Left renal pelvis (tissue), 4 donors: Measurements from ENCODE around the gene ERCC1. TPM values are rescaled to one million over a fixed set of nuclear protein-coding genes. Genes with fewer than 3 reads are reported as not detected.
A peak's percentile ranks its signal among the peaks of the same experiment; 100 is the strongest.

Experiments
- DNase-seq, 4 donors: peaks; one replicate each; pipeline ENCODE4 v3.0.0-alpha.2; 2013; ENCODE audit warnings: low read depth in 4 of 4, low spot score in 3 of 4
- polyA plus RNA-seq, 4 donors: library from polyadenylated mRNA; unstranded; fragments of 120-200 nt; gene quantifications; one replicate each; pipeline ENCODE4 v1.2.1, GENCODE V29; 2013; ENCODE audit not compliant: insufficient read length in 4 of 4

ERCC1 gene
- polyA plus RNA-seq = 10 to 100 TPM; 70.0 to 92.5 (median 79.3) TPM

DNA sequence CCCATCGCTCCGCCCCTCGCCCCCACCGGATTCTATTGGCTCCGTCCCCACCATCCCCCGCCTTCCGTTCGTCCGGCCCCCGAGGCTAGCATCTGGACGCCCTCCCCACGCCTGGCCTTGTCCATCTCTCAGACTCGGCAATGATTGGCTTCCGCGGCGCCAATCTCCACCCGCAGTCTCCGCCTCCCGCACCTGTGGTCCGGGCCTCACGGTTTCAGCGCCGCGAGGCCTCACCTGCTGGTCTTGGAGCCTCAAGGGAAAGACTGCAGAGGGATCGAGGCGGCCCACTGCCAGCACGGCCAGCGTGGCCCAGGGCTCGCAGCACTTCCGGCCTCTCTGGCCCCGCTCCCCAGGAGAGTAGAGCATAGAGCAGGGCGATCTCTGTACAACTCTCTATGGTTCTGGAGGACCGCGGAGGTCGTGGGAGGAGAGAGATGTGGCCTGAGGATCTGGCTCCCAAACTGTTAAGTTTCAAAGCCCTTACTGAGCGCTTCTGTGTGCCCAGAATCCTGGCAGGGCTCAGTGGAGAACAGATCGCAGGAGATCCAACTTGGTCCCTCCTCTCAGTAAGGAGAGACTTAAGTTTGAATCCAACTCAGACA, at the start of gene ERCC1:
Gene ERCC1, minus strand, starts transcription at position 329 of the 602 bp plus-strand sequence. CDS start 543 bp downstream, outside the sequence.
- peak; percentile 81 to 89 (median 84) for DNase-seq

DNA sequence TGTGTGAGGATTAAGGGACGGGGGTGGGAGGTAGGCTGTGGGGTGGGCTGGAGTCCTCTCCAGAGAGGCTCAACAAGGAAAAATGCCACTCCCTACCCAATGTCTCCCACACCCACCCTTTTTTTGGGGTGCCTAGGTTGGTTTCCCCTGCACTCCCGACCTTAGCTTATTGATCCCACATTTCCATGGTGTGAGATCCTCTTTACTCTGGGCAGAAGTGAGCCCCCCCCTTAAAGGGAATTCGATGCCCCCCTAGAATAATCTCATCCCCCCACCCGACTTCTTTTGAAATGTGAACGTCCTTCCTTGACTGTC, 49.6 kb upstream of the ERCC1 start:
- no peak for DNase-seq

DNA sequence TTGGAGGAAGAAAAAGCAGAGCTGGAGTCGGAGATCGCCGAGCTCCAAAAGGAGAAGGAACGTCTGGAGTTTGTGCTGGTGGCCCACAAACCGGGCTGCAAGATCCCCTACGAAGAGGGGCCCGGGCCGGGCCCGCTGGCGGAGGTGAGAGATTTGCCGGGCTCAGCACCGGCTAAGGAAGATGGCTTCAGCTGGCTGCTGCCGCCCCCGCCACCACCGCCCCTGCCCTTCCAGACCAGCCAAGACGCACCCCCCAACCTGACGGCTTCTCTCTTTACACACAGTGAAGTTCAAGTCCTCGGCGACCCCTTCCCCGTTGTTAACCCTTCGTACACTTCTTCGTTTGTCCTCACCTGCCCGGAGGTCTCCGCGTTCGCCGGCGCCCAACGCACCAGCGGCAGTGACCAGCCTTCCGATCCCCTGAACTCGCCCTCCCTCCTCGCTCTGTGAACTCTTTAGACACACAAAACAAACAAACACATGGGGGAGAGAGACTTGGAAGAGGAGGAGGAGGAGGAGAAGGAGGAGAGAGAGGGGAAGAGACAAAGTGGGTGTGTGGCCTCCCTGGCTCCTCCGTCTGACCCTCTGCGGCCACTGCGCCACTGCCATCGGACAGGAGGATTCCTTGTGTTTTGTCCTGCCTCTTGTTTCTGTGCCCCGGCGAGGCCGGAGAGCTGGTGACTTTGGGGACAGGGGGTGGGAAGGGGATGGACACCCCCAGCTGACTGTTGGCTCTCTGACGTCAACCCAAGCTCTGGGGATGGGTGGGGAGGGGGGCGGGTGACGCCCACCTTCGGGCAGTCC, 49.0 kb upstream of the ERCC1 start:
- DNase-seq = no peak

DNA sequence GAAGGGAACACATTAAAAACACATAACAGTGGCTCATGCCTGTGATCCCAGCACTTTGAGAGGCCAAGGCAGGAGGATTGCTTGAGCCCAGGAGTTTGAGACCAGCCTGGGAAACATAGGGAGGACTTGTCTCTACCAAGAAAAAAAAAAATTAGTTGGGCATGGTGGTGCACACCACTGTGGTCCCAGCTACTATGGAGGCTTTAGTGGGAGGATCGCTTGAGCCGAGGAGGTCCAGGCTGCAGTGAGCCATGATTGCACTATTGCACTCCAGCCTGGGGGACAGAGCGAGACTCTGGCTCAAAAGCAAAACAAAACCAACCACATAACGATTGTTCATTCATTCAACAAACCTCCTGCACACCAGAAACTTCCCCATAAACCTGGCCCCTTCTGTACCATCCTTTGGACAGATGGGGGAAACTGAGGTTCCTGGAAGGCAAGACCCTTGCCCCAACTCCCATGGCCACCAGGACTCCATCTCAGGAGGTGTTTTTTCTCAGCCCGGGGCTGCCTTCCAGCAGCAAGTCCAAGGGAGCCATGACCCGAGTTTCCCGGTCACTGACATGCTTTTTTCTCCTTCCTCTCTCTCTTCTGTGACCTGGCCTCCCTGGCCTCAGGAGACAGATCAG, 48.3 kb upstream of the ERCC1 start:
- DNase-seq = no peak

DNA sequence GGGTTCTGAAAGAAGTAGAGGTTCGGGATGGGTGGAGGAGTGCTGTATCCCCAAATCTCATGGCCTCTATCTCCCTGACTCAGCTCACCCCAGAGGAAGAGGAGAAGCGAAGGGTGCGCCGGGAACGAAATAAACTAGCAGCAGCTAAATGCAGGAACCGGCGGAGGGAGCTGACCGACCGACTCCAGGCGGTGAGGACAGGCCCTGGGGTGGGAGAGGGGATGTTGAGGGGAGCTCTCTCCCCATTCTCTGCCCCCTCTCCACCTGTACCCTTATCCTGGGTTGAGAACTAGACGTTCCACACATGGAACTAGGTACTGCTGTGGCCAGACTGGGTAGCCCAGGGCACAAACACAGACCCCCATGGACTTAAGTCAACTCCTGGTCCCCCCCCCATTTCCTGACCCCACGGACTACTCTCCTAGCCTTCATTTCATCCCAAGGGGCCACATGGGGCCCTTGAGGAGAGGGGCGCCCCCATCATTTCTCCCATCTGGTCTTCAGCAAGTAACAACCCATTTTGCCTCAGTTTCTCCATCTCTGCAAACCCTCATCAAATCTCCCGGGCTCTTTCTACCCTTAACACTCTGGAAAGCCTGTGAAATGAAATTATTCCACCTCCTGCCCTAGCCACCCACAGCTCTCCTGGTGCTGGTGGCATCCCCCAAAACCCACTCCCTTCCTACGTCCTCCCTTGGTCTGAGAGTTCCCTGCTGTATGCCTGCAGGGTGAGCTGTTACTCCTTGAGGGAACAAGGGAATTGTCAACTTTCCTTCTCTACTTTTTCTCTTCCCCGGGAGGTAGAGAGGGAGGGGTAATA, 47.6 kb upstream of the ERCC1 start:
- no peak for DNase-seq

DNA sequence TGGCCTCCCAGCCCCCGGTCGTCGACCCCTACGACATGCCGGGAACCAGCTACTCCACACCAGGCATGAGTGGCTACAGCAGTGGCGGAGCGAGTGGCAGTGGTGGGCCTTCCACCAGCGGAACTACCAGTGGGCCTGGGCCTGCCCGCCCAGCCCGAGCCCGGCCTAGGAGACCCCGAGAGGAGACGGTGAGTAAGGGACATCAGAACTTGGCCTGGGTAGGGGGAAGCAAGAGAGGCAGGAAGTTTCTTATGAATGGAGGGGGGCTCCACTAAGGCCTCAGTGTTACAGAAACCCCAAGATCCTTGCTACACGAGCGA, 47.0 kb upstream of the ERCC1 start:
- DNase-seq = no peak

DNA sequence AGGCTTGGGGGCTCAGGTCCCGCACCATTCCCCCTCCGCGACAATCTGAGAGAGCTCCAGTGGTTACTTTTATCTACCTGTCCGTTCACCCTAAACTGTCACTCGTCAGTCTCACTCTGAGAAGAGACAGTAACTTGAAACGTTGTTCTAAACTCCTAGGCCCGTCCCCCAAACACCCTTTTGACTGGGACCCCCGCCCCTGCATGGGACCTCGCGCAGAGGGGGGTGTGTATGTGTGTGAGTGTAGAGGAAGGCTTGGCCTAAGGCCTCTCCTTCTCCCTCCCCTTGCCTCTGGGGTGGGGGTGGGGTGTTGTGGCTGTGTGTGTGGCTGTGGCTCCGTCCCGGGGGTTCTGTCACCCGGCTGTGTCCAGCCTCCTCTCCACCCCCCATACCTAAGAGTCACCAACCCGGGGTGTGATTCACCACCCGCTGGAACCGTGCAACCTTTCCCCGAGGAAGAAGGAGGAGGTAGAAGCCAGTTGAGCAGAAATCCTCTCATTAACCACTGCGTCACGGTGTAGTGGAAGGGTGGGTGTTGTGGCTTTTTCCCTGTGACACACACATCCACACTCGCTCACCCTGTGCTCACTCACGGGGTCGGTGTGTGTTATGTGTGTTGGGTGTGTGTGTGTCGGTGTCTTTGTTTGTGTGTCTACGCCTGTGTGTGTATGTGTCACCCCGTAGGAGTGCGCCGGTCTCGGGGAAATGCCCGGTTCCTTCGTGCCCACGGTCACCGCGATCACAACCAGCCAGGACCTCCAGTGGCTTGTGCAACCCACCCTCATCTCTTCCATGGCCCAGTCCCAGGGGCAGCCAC, 46.4 kb upstream of the ERCC1 start:
- no peak for DNase-seq

DNA sequence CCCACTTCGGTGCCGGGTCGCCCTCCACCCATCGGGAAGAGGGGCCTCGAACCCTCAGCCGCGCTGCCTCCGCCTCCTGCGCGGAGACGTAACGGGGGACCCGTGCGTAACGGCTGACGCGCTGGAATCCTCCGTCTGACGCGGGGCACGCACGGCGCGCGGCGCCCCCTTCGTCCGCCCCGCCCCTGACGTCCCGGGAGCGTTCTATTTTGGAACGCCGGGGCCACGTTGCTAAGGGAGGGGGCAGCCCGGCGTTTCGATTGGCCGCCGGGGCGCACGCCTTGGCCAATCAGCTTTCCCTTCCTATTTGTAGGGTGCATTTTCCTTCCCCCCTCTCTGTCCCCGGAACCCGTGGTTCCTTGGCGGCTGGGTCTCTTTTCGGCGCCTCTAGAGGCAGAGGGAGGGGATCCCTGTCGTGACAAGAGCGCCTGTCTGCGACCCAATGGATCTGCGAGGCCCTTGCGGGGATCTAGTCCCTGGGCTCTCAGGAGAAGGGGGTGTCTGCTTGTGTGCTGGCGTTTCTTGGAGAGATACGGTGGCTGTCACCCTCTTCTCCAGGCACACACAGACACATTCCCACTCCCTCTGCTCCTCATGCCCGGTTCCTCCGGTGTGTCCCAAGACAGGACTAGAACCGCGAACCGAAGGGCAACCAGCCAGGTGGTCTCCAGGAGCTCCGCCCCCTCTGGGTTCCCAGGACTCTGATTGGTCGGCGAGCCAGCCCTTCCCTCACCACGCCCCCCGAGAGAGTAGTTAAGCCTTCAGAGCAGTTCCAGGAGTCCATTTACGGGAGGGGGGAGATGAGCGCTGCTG, 45.6 kb upstream of the ERCC1 start:
- no peak for DNase-seq

DNA sequence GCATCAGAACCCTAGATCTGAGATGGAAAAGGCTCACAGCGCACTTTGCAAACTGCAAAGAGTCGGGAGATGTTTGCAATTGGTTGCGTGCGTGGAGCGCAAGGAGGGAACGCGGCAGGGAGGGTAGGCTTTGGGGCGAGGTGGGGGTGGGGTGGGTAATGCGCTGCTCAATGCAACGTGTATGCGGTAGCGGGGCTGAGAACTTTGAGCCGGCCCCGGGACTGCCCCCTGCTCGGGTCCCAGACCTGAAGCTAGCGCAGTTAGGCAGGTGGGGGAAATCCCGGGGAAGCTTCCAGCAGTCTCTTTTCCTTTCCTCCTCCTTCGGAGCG, 45.0 kb upstream of the ERCC1 start:
- DNase-seq = no peak

DNA sequence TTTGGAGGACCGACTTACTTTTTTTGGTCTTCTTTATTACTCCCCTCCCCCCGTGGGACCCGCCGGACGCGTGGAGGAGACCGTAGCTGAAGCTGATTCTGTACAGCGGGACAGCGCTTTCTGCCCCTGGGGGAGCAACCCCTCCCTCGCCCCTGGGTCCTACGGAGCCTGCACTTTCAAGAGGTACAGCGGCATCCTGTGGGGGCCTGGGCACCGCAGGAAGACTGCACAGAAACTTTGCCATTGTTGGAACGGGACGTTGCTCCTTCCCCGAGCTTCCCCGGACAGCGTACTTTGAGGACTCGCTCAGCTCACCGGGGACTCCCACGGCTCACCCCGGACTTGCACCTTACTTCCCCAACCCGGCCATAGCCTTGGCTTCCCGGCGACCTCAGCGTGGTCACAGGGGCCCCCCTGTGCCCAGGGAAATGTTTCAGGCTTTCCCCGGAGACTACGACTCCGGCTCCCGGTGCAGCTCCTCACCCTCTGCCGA, 44.5 kb upstream of the ERCC1 start:
- no peak for DNase-seq

DNA sequence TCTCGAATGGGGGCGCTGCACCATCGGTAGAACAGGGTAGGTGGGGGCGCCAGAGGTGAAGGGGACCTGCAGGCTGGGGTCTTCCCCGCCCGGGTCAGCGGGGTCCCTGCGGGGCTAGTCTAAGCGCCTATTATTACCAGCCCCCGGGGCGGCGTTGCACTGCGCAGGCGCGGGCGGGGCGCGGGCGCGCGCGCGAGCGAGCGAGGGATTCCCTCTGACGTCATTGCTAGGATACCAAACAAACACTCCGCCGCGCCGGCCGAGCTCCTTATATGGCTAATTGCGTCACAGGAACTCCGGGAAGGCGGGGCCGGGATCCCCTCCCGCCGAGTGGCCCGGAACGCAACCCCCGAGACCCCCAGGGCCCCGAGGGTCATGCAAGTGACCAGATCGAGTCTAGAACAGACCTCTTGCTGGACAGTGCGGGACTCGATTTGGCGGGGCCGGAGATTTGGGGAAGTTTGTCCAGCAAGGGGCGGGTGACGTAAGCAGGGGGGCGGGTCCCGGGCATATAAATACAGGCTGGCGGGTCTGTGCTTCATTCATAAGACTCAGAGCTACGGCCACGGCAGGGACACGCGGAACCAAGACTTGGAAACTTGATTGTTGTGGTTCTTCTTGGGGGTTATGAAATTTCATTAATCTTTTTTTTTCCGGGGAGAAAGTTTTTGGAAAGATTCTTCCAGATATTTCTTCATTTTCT, 43.9 kb upstream of the ERCC1 start, which contains the start of gene FOSB:
Gene FOSB, plus strand, starts transcription at position 541 of the 703 bp plus-strand sequence. CDS start 591 bp downstream, outside the sequence.
- DNase-seq = peak in 3 of 4 donors; percentile 84 to 88 (median 87)

DNA sequence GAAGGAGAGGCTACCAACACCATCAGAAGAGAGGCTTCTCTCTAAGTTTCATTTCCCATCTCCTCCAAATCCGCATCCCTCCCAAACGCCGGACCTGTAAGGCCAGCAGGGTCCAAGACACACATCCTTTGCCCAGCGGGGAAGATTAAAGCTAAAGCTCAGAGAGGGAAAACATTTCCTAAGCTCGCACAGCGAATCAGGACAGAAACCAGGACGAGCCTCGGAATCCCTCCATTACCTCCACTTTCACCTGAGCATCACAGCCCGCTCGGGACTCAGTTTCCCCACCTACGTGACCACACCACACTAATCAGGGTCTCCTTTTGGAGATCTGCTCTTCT, 43.4 kb upstream of the ERCC1 start:
- DNase-seq = no peak

DNA sequence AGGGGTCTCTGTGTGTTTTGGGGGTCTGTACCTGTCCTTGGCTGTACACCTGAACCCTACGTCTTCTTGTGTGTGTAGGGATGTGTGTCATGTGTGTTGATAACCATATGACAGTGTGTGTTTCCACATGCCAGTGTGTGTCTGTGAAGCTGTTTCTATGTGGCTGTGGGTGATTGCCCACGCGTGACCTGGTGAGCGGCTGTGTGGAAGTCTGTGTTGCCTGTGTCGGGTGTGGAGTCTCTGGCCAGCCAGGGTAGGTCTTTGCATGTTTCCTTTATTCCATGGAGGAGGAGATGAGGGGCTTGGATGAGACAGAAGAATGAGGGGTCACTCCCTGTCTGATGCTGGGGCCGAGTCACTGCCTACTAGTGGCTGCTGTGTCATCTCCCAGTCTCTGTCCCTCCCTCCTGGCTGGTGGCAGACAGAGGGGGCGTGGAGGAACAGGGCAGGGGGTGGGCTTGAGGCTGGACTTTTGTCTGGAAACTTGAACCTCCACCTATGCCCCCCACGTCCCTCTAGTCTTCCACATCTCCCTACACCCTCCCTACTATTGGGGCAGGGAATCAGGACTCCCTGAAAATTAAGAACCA, 41.2 kb upstream of the ERCC1 start:
- no peak for DNase-seq

DNA sequence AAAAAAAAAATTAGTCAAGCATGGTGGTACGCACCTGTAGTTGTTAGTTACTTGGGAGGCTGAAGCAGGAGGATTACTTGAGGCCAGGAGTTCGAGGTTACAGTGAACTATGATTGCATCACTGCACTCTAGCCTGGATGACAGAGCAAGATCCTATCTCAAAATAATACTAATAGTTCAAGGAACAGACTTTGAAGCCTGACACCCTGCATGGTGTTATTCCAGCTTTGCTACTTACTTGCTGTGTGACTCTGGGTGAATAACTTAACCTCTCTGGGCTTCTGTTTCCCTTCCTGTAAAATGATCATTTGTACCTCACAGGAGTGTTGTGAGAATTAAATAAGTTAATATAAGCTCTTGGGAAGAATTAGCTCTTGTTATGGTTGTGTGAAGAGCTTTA, 40.6 kb upstream of the ERCC1 start:
- DNase-seq = no peak

DNA sequence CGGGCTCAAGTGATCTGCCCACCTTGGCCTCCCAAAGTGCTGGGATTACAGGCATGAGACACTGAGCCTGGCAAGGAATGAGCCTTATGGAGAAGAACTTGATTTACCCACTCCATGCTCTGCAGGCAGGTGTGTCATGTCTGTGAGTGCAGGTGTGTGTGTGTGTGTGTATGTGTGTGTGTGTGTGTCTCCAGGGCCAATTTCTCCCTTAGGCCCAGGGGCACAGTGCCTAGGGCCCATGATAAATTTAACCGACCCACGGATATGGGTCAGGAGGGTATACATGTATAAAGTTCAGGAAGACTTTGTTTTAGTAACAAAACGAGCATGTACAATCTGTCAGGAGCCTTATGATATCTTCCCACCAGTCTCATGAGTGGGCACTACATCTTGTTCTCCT, 39.5 kb upstream of the ERCC1 start:
- DNase-seq = no peak

DNA sequence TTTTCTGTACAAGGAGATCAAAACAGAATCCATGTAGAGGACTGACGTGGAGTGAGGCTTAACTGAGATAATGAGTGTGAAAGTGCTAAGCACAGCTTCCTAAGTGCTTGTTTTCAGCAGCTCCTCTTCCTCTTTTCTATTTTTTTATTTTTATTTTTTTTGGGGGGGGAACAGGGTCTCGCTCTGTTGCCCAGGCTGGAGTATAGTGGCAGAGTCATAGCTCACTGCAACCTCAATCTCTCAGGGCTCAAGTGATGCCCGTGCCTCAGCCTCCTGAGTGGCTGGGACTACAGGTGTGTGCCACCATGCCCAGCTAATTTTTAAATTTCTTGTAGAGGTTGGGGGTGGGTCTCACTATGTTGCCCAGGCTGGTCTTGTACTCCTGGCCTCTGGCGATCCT, 38.5 kb upstream of the ERCC1 start:
- no peak for DNase-seq

DNA sequence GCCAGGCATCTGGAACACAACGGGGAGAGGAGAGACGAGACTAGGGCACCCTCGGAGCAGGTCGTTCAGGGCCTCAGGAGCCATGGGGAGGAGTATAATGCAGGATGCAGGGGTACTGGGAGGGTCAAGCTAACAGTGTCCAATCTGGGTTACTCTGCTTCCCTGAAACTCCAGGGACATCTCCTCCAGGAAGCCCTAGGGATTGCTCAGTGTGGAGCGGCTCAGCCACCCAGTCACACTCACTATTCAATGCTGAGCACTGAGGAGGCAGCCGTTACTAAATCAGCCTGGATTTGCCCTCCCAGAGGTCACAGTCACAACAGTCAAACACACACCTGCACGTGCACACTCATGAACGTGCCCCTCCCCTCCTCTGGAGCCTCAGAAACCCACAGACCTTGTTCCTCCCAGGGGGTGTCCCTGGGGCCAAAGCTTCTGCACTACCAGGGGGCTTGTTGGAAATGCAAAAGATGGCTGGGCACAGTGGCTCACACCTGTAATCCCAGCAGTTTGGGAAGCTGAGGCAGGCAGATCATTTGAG, 37.2 kb upstream of the ERCC1 start:
- DNase-seq = no peak

DNA sequence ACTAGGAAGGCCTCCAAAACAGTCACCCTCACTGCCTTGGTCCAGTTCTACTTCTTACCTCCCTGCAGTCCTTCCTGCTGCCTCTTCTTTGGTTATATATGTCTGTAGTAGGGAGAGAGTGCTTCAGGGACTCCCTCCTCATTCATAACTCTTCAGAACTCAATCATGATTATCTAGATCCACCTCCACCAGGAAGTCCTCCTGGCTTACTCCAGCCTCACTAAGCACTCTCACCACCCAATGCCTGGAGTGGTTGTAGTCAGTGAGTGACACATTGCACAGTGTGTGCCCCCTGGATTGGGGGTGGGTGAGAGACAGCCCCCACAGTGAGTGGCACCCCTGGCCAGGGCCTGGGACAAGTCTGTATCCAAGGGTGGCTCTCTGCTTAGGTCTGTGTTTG, 34.1 kb upstream of the ERCC1 start:
- DNase-seq = no peak
